ENCODE measurements around the gene PTPRD.

PTPRD gene

GRCh38 chr9:8447601-8448000 lies 2165.2 kb downstream of the PTPRD start:
- no peak for DNase-seq

DNA sequence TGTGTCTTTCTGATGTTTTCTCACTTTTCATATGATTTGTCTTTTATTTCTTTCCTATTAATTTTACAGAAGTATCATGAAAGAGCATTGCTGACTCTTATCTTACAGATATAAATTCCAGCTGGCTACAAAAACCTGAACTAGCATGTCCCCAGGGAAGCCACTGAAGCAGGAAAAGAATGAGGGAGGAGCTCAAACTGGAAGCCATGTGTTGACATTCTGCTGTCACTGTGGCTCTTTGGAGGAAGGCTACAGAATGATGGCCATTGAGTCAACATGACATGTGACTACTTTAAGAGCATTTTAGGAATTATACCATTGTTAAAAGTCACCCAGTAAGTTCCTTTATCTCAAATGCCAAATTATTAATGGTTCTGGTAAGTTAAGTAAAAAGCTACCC lies 2174.9 kb downstream of the PTPRD start:
- no peak for DNase-seq

DNA sequence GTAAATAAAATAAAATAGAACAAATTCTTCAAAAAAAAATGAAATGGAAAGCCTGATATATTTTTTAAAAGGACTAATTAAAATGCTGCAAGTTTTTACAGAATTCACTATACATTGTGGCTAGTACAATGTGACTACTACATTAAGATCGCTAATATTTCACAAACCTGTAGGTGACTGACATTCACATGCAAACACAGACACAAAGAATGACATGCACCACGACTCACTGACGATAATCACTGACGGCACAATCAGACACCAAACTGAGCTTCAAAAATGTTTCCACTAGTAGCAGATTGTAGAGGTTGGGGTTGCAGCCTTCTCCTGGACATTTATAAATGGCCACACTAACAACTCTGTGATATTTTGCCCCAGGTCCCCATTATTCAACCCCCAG lies 2175.5 kb downstream of the PTPRD start:
- no peak for DNase-seq

- DNase-seq = no peak
These were observed 2176.0 kb downstream of the PTPRD start for GRCh38 chr9:8436786-8437185.

DNA sequence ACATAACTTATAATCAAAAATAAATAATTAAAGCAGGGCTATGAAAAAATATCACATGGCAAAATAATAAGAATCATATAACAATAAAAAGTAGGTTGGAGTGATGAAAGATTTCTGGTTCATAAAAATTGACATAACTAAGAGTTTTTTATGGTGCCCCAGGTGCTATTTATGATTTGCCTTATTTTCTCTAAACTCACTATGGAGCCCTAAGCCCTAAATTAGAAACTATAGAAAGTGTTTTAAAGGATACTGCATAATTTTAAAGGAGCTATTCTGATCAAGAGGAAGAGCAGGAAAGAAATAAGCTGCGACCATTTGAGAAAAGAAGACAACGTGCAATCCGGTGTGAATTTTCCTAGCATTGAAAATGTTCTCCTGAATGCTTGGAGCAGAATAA lies 2178.2 kb downstream of the PTPRD start:
- no peak for DNase-seq

- DNase-seq = no peak
These were observed 2180.6 kb downstream of the PTPRD start for GRCh38 chr9:8432224-8432623.

- DNase-seq = no peak
These were observed 2181.3 kb downstream of the PTPRD start for GRCh38 chr9:8431505-8431904.

- DNase-seq = no peak
These were observed 2181.9 kb downstream of the PTPRD start for GRCh38 chr9:8430945-8431344.

DNA sequence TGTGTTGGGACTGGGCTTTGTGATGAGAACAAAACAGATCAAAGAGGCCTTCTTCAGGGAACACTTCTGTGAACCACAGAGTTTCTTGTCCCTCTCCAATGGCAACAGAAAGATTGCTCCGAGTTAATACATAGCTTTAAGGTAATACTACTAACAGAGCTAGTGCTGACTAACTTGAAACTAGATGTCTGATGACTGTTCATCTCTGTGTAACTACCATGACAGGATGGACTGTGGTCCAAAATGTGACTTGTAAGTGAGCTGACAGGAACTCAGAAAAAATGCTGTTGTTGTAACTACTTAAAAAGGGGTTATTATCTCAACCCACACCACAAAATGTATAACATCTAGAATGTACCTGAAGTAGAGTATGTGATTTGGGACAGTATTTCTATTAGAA lies 2183.0 kb downstream of the PTPRD start:
- DNase-seq = no peak

DNA sequence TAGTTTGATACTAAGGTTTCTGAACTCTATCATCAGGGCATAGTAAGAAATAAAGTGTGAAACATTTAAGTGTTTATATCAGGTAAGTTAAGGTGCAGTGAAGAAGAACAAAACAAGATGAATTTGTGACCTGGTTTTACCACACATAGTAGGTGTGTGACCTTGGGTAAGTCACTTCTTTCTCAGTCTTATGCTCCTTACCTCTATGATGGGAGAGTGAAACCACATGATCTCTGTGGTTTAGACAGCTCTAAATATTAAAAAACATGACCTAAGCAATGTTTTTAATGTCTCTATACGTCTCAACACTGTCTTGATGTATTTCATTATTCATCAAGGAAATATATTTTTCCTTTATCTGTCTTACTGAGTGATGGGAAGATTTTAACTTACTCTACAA lies 2183.6 kb downstream of the PTPRD start:
- DNase-seq = no peak

- DNase-seq = no peak
These were observed 2184.4 kb downstream of the PTPRD start for GRCh38 chr9:8428389-8428788.

DNA sequence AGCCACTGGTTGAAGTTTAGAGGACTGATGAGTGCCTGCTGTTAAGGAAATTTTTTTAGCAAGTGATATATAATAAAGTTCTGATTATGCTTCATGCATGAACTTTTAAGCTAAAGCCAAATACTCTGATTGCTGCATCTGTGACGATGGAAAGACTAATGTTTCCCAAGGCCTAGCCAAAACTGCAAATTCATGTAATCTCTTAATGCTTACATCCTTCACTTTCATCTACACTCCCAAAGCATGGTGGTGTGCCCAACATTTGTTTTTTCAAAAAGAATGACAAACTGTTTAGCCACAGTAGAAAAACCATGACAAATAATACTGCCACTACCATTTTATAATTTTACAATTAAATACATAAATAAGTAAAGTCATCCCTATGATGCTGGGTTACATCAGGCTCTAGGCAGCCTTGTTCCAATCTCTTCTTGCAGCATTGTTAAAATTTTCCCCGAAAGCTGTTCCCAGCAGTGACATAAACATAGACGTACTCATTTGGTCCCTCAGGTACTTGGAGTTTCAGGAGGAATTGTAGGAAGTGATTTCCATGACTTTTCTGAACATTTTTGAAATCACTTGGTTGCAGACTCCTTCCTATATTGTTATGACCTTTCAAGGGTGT lies 2187.9 kb downstream of the PTPRD start:
- DNase-seq = no peak

GRCh38 chr9:8420416-8420815 lies 2192.4 kb downstream of the PTPRD start:
- DNase-seq = no peak

- DNase-seq = no peak
These were observed 2193.1 kb downstream of the PTPRD start for GRCh38 chr9:8419596-8420275.

GRCh38 chr9:8417341-8417740 lies 2195.5 kb downstream of the PTPRD start:
- DNase-seq = no peak

DNA sequence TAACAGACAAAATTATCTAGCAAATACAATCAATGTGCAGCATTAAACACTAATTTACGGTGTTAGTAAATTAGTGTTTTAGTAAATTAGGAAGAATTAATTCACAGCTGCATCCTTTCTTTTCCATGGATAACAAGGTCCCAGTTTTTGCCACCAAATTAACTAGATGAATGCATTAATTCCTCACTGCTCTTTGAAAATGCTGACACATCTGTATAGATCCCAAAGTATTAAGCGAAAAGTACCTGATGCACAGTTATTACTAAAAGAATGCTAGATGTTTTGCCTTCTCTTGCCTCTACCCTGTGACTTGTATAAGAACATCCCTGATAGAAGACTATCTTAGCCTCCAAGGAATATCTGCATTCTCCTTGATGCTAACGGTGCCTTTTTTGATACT lies 2200.5 kb downstream of the PTPRD start:
- no peak for DNase-seq

GRCh38 chr9:8408575-8409190 lies 2204.1 kb downstream of the PTPRD start:
- DNase-seq = no peak

DNA sequence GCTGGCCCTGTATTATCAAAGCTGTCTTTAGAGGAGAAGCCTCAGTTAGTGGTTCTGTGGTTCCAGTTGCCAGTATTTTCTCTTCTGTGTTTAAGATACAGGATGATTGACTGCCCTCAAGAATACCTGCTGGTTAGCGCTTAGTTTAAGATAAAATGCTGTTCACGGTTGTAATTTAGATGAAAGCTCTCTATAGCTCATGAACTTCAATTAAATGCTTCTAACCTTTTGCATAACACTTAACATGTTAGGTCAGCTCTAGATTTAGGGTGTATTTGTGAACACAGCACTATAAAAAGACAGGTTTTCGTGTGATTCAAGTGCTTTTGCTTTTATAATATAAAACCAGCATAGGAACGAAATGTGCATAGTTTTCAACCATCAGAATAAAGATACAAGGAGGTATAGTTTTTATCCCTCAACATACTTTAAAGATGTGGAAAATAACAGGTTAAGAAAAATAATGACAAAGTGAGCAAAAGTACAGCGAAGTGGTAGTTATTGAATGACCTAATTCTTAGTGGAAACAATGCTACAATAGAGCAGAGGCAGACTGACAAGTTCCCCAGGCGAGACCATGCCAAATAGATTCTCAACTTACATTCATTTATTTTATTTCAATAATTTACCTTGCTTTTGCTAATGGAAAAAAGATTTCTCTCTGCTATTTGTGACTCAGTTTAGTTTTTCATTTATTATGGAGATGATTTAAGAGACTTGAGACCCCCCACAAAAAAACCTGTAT lies 2210.7 kb downstream of the PTPRD start:
- DNase-seq = no peak

GRCh38 chr9:8400378-8400777 lies 2212.4 kb downstream of the PTPRD start:
- no peak for DNase-seq

GRCh38 chr9:8395022-8395421 lies 2217.8 kb downstream of the PTPRD start:
- no peak for DNase-seq

GRCh38 chr9:8394341-8394740 lies 2218.5 kb downstream of the PTPRD start:
- no peak for DNase-seq

- no peak for DNase-seq
These were observed 2219.9 kb downstream of the PTPRD start for GRCh38 chr9:8392866-8393265.

DNA sequence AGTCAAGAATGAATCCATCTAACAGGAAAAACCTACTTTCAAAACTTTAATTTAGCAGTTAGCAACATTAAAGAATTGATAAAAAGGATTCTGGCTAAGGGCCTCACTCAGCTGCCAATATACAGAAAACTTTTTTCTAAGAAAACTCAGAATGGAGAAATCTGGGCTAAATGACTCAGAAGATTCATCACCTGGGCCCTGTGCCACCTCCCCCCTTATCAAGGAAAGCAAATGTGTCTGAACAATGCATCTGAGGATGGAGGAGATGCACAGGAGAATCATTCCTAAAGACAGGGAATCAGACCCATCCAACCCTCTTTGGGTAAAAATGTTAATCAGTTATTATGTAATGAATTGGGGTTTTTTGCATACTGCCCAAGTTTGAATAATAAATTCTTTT lies 2221.2 kb downstream of the PTPRD start:
- no peak for DNase-seq

- DNase-seq = no peak
These were observed 2221.7 kb downstream of the PTPRD start for GRCh38 chr9:8391132-8391531.
